Right lobe of liver (tissue), 4 donors: ENCODE results near the gene SPATA16.

Experiments used
- CTCF ChIP-seq, 4 donors: fragments of 200-600 bp in 3 of 4; fragments of 450-650 bp in 1 of 4; IDR thresholded peaks; one replicate each; pipeline versions ENCODE4 v1.5.1 to v1.8.0; 2016 to 2022; ENCODE audit warnings: antibody characterized with exemption in 4 of 4, mild to moderate bottlenecking in 2 of 4
- POLR2A ChIP-seq: fragments of 450-650 bp; IDR thresholded peaks from one replicate; pipeline ENCODE4 v1.6.1; 2017; ENCODE audit warnings: antibody characterized with exemption, mild to moderate bottlenecking
- donor health status: DM: no; HTN: no; CAD: no.
- donor health status: DM: no; HTN: no; CAD: no.
- donor health status: DM: no; HTN: yes; CAD: no.

- no peak for TF ChIP-seq CTCF (IDR thresholded peaks at IDR 0.05)
- no peak for TF ChIP-seq POLR2A
Observed at GRCh38 chr3:173003471-173003870, 137.6 kb downstream of the SPATA16 start.
